Esophagus muscularis mucosa (tissue), 4 donors: ENCODE measurements around the gene SPTLC3. TPM values are rescaled to one million over a fixed set of nuclear protein-coding genes. Genes with fewer than 3 reads are reported as not detected.

Experiments used
- DNase-seq: peaks from one replicate; pipeline ENCODE4 v3.0.0-alpha.2; 2017; ENCODE audit errors: extremely low spot score
- H3K27ac ChIP-seq, 4 donors: fragments of 200-600 bp; sonication (generic); replicated peaks in 1 of 4; 1 replicate in 3 of 4; 2 replicates in 1 of 4; pipeline ENCODE4 v1.5.1; 2016 to 2019; ENCODE audit warnings: mild to moderate bottlenecking in 1 of 4
- H3K27me3 ChIP-seq, 4 donors: fragments of 200-600 bp; sonication (generic); one replicate each; pipeline versions ENCODE4 v1.5.1 to v1.6.0; 2016 to 2019
- H3K36me3 ChIP-seq, 4 donors: fragments of 200-600 bp; sonication (generic); one replicate each; pipeline ENCODE4 v1.5.1; 2016 to 2019
- H3K4me1 ChIP-seq, 4 donors: fragments of 200-600 bp; sonication (generic); one replicate each; pipeline ENCODE4 v1.5.1; 2016 to 2019
- H3K4me3 ChIP-seq, 4 donors: fragments of 200-600 bp; sonication (generic); 1 replicate in 2 of 4; 2 replicates in 2 of 4; pipeline ENCODE4 v1.5.1; 2016 to 2019; ENCODE audit warnings: mild to moderate bottlenecking in 4 of 4, moderate library complexity in 1 of 4
- H3K9me3 ChIP-seq, 4 donors: fragments of 200-600 bp; sonication (generic); 1 replicate in 3 of 4; 2 replicates in 1 of 4; pipeline ENCODE4 v1.5.1; 2016 to 2019
- CTCF ChIP-seq, 3 experiments: fragments of 200-600 bp in 2 of 3; fragments of 450-650 bp in 1 of 3; sonication (generic) in 2 of 3; IDR thresholded peaks; one replicate each; pipeline ENCODE4 v1.5.1; 2017 to 2019; ENCODE audit warnings: antibody characterized with exemption in 3 of 3, mild to moderate bottlenecking in 2 of 3, moderate library complexity in 1 of 3
- EP300 ChIP-seq: sonication (generic); formaldehyde crosslinking; IDR thresholded peaks from one replicate; pipeline ENCODE4 v1.6.1; 2017; ENCODE audit warnings: antibody characterized with exemption
- POLR2A ChIP-seq: fragments of 450-650 bp; IDR thresholded peaks from one replicate; pipeline ENCODE4 v1.6.1; 2017; ENCODE audit warnings: antibody characterized with exemption, moderate library complexity, mild to moderate bottlenecking, low read depth
- POLR2AphosphoS5 ChIP-seq, 2 donors: sonication (generic); formaldehyde crosslinking; IDR thresholded peaks; one replicate each; pipeline ENCODE4 v1.6.1; 2017; ENCODE audit warnings: antibody characterized with exemption in 2 of 2
- WGBS: methylation state at CpG from one replicate; pipeline ENCODE4 v1.1.5; 2018; 5-methylcytosine and 5-hydroxymethylcytosine counted together
- intact Hi-C: fragments of 100-400 bp; cut with DNase I; formaldehyde crosslinking; loops from one replicate; pipeline ENCODE4 v1.15.1; 2023
- total RNA-seq, 4 donors: library from RNA; depleted of rRNA; stranded (reverse); fragments of >200 nt; gene quantifications; one replicate each; pipeline versions ENCODE4 v1.1.0 to v1.2.1, GENCODE V29; 2016

SPTLC3 gene
- total RNA-seq, 4 donors from 2014 or later, result 2.8 to 12.5 (median 3.9) TPM

GRCh38 chr20:13140201-13140600 is 131.4 kb downstream of the SPTLC3 start:
- Histone ChIP-seq H3K27me3 (no peaks in the 10 kb centered on the region), H3K4me3 (no peak overlapping the region), H3K36me3 (no peaks in the 10 kb centered on the region), H3K27ac (no peak overlapping the region), H3K4me1 (no peaks in the 10 kb centered on the region), H3K9me3 (peaks cover 0 to 1% (median 0%) of the 10 kb centered on the region in 4 donors)
- no peak for DNase-seq
- intact Hi-C loops, result no loop called here
- WGBS, result 83% methylated on average over 3 of the region's 3 CpGs
- TF ChIP-seq EP300 (no peak), POLR2AphosphoS5 (IDR thresholded peaks at IDR 0.05) (no peak), CTCF (IDR thresholded peaks at IDR 0.05) (no peak), POLR2A (no peak)

GRCh38 chr20:13140775-13141174 is 132.0 kb downstream of the SPTLC3 start:
- Histone ChIP-seq H3K9me3 (peaks cover 0 to 6% (median 0%) of the 10 kb centered on the region in 4 donors), H3K27ac (no peak overlapping the region), H3K4me1 (no peaks in the 10 kb centered on the region), H3K4me3 (no peak overlapping the region), H3K27me3 (no peaks in the 10 kb centered on the region), H3K36me3 (no peaks in the 10 kb centered on the region)
- no peak for DNase-seq
- intact Hi-C loops, result no loop called here
- 100% methylated on average over 1 of the region's 1 CpG for WGBS
- TF ChIP-seq EP300, result no peak
- TF ChIP-seq POLR2AphosphoS5 (IDR thresholded peaks at IDR 0.05), result no peak
- TF ChIP-seq CTCF (IDR thresholded peaks at IDR 0.05), result no peak
- TF ChIP-seq POLR2A, result no peak

DNA sequence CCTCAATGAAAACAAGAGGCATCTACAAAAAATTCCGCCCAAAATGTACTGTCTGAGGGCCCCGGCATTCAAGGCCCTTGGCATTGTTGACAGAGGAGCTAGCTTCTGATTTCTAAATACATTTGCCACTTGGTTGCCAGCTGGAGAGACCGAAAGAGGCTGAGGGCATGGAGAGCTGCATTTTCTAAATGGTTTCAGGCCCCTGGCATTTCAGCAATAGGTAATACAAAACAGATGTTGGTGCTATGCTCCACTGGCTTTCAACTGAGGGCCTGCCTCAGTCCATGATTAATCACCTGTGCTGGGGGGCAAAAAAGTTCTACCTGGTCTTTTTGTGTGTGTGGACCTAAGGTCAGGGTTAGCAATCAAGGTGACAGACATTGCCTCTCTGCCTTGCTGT is 132.8 kb downstream of the SPTLC3 start:
- intact Hi-C loops, result no loop called here
- H3K36me3 ChIP-seq, result no peaks in the 10 kb centered on the region
- TF ChIP-seq POLR2A (no peak), POLR2AphosphoS5 (IDR thresholded peaks at IDR 0.05) (no peak), EP300 (no peak), CTCF (IDR thresholded peaks at IDR 0.05) (no peak)
- no peaks in the 10 kb centered on the region for H3K4me1 ChIP-seq
- WGBS, result 82% methylated on average over 3 of the region's 3 CpGs
- H3K27ac ChIP-seq, result no peak overlapping the region
- H3K27me3 ChIP-seq, result no peaks in the 10 kb centered on the region
- H3K9me3 ChIP-seq, result peaks cover 0 to 6% (median 0%) of the 10 kb centered on the region in 4 donors
- no peak for DNase-seq
- no peak overlapping the region for H3K4me3 ChIP-seq

- 67% methylated on average over 1 of the region's 1 CpG for WGBS
- H3K27ac ChIP-seq, result no peak overlapping the region
- H3K36me3 ChIP-seq, result no peaks in the 10 kb centered on the region
- no peaks in the 10 kb centered on the region for H3K27me3 ChIP-seq
- no peaks in the 10 kb centered on the region for H3K4me1 ChIP-seq
- TF ChIP-seq POLR2AphosphoS5 (IDR thresholded peaks at IDR 0.05), result no peak
- no peak for TF ChIP-seq CTCF (IDR thresholded peaks at IDR 0.05)
- no peak for TF ChIP-seq EP300
- TF ChIP-seq POLR2A, result no peak
- peaks cover 0 to 6% (median 0%) of the 10 kb centered on the region in 4 donors for H3K9me3 ChIP-seq
- no peak for DNase-seq
- H3K4me3 ChIP-seq, result no peak overlapping the region
- intact Hi-C loops, result no loop called here
Observed at GRCh38 chr20:13142143-13142542, 133.4 kb downstream of the SPTLC3 start.
